ENCODE data around the gene RIPOR3.
"Not testable (repeated sequence)": the region's sequence is repeated elsewhere in the genome, so short reads cannot be mapped to it uniquely, and the experiment has no call there.

RIPOR3 gene

DNA sequence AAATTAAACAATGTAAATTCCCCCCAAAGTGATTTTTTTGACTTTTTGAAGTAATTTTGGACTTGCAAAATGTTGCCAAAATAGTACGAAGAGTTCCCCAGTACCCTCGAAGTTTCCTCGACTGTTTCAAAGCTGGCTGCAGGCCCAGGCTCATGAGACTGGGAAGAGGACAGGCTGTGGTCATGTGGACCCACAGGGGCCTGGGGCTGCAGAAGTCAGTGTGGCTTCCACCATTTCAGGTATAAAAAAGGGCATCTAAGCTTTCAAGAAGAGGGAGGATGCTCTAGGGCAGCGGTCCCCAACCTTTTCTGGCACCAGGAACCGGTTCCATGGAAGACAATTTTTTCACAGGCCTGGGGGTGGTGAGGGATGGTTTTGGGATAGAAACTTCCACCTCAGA is 106.1 kb downstream of the RIPOR3 start:
- no peak for DNase-seq

DNA sequence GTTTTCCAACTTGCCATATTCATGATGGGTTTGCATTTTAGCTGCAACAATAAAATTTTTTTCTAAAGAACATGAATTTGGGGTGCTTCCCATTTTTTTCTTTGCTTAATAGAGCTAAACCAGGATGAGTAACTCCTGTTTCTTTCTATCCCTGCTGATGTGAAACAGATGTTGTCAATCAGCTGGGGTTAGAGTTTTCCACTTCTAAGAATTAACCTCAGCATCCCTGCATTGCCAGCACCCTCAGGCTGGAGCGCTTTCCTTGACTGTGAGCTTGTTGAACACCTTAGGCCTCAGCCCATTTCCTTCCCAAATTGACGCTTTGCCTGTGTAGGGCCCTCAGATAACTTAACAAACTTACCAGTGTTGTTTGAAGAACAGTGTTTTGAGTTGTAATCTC is 106.7 kb downstream of the RIPOR3 start:
- DNase-seq = no peak

DNA sequence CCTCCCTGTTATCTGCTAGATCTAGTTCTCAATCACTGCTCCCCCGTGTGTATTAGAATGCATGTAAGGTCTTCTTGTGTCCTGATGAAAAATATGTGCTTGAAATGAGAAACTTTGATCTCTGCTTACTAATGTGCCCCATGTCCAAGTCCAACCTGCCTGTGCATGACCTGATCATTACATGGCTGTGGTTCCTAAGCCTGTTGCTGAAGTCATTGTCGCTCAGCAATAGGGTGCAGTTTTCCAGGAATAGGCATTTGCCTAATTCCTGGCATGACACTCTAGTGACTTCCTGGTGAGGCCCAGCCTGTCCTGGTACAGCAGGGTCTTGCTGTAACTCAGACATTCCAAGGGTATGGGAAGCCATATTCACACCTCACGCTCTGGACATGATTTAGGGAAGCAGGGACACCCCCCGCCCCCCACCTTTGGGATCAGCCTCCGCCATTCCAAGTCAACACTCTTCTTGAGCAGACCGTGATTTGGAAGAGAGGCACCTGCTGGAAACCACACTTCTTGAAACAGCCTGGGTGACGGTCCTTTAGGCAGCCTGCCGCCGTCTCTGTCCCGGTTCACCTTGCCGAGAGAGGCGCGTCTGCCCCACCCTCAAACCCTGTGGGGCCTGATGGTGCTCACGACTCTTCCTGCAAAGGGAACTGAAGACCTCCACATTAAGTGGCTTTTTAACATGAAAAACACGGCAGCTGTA is 107.7 kb downstream of the RIPOR3 start:
- DNase-seq = no peak

DNA sequence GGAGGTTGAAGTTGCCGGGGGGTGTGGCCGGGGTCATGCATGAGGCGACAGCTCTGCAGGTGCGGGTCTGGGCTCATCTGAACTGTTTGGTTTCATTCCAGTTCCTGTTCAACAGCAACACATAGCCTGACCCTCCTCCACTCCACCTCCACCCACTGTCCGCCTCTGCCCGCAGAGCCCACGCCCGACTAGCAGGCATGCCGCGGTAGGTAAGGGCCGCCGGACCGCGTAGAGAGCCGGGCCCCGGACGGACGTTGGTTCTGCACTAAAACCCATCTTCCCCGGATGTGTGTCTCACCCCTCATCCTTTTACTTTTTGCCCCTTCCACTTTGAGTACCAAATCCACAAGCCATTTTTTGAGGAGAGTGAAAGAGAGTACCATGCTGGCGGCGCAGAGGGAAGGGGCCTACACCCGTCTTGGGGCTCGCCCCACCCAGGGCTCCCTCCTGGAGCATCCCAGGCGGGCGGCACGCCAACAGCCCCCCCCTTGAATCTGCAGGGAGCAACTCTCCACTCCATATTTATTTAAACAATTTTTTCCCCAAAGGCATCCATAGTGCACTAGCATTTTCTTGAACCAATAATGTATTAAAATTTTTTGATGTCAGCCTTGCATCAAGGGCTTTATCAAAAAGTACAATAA is 108.6 kb downstream of the RIPOR3 start:
- no peak for DNase-seq

DNA sequence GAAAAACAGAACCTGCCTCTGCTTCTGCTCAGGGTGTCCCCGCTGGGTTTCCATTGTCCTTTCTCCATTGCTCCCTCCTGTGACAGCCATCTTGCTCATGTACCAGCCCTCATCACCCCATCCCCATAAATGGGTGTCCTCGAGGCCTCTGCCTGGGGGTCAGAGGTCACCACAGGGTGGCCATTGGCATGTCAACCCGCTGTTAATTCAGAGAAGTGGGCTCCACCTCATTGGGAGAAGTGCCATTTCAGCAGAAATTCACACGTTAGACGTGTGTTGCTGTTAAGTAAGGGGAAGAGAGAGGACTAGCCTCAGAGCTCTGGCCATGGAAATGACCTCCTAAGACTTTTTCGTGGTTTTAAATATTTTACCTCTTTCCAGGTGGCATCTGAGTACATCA is 109.2 kb downstream of the RIPOR3 start:
- no peak for DNase-seq

DNA sequence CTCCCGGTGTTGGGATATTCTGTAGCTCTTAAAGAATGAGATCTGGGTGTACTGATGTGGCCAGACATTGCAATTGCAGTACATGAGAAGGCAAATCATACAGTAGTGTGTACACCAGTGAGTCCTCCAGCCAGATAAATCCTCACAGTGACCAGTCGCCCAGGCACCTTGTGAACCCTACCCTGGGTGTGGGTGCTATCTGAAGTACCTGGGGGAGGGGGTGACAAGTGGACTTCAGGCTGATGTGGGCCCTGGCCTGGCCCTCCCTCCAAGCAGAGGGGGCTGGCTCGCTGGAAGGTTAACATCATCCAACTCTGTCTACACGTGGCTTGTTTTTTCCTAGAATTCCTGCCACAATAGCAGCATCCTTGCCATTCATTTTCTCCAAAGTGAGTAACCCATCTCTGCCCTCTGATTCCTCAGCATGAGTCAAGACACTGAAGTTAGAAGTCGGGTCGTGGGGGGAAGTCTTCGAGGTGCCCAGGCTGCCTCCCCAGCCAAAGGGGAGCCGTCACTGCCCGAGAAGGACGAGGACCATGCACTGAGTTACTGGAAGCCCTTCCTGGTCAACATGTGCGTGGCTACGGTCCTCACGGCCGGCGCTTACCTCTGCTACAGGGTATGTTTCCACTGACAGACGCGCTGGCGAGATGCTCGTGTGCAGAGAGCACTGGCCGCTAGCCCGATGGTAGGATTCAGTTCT is 110.3 kb downstream of the RIPOR3 start:
- no peak for DNase-seq

DNA sequence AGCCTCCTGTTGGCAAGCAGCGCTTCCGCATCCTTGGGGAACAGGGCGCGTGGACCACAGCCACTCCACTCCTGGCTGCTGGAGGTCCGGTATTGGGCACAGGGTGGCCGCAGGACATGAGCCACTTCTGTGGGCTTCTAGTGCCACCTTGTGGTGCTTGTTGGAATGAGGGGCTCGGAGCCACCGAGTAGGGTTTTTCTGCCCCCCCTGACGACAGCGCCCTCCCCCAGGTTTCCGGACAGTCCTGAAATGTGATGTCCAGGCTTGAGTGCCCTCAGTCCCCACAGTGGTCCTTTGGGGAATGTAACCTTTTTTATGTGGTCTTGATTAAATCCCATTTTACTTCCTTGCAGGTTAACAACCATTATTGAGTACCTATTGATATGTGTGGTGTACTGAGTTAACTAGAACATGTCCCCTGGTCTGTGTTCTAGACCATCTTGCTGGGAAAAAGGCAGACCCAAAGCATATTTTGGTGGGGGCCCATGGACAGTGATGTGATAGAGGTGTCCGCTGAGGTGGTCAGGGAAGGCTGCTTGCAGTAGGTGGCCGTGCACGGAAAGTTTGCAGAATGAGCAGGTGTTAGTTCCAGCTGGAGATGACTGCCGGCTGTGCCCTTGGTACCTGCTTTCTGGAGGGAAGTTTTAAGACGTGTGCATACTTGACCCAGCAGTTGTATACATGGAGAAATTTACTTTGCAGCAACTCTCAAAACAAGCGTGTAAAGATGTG is 111.2 kb downstream of the RIPOR3 start:
- DNase-seq = no peak

DNA sequence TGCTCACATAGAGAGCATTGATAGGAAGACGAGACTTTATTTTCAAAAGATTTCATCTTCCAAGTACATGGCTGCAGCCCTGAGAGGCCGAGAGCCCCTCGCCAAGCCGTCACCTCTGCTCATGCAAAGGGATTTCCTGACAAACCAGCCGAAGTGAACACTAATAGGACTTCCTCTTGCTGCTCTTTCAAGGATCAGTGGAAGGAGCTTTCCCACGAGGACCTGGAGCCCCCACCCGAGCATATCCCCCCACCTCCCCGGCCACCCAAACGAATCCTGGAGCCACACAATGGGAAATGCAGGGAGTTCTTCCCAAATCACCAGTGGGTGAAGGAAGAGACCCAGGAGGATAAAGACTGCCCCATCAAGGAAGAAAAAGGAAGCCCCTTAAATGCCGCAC is 111.8 kb downstream of the RIPOR3 start:
- DNase-seq = no peak

DNA sequence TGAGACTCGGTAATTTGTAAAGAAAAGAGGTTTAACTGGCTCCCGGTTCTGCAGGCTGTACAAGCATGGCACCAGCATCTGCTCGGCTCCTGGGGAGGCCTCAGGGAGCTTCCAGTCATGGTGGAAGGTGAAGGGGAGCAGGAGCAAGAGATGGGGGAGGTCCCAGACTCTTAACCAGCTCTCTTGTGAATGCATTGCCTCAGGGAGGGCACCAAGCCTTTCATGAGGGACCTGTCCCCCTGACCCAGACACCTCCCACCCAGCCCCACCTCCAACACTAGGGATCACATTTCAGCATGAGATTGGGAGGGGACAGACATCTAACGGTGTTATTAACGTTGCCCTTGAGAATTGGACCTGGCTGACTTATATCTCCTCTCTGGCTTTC is 112.6 kb downstream of the RIPOR3 start:
- DNase-seq = no peak

DNA sequence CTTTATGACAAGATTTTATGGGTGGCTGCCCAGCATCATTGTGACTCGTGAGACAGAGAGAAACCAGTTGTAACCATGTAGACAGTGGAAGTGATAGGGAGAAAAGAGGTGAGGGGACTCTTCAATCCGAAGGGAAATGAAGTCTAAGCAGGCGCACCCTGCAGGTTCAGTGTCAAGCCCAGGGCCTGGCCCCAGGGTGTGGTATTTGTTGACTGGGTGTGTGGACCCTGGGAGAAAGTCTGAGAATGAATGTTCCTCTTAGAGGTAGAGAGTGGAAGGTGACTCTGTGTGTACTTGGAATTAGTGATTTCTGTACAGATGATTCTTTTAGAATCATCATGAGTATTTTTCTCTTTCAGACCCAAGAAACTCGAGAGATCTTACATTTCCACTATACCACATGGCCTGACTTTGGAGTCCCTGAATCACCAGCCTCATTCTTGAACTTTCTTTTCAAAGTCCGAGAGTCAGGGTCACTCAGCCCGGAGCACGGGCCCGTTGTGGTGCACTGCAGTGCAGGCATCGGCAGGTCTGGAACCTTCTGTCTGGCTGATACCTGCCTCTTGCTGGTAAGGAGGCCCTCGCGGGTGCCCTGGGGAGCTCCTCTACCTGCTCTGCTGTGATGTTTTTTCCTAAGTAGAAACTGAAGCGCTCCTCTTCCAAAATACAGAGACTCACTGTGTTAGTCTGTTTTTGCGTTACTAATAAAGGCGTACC is 113.1 kb downstream of the RIPOR3 start:
- DNase-seq = no peak

DNA sequence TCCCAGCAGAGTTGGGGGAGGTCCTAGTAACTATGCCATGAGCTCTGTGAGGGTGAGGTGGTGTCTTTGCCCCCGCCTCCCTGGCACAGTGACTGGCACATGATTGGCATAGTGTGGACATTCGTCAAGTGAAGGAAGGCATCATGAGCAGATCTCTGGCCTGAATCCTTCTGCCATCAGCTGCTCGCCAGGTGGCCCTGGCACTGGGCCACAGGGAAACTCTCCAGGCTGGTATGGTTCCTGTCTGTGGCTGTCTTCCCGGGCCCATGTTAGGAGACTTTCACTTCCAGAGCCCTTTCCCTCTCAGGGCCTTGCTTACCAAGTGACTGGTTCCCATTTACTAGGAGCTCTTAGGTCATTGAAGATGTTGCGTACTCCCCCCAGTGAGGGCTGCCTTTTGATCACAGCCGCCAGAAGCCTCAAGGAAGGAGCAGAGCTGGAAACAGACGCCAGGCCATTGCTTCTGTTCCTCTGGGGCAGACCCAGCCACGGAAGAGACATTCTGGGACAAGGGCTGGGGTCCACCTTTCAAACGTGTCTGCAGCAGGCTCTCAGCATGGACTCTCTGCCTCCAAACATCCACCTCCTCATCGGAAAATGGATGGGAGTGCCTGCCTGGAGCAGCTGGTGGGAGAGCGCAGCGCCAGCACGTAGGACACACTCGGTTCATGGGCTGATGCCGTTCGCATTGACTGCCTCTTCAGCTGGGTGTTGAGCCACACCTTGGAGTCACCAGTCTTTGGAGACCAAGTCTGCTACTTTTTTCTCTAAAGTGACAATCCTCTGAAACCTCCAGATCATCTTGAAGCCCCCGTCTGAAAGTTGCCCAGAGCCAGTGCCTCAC is 113.9 kb downstream of the RIPOR3 start:
- DNase-seq = no peak

DNA sequence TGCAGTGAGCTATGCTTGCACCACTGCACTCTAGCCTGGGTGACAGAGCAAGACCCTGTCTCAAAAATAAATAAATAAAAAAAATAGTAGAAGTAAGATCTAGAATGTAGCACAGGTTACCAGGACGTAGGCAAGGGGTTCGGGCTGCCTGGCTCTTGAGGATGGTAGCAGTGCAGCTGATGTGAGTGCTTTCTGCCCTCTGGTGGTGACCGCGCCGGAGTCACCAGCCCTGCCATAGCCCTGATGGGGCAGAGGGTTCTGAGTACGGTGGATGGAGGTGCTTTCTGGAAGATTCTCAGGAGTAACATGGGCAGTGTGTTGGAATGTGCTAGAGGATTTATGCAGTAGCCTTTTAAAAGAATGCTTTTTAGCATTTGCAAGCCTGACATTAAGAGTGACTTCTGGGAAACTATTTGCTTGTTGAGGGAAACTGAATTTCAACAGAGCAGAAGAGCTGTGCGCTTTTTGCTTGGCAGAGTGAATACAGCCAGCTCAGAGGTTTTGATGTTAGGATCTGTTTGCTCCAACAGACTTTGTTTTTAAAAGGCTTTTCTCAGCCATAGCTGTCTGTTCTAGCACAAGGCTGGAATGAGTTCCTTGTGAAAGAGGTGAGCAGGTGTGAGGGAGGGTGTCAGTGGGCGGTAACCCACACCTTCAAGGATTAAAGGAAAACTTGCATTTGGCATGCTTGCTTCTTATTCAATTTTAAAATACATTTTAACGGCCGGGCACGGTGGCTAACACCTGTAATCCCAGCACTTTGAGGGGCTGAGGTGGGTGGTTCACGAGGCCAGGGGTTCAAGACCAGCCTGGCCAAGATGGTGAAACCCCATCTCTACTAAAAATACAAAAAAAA is 115.2 kb downstream of the RIPOR3 start:
- no peak for DNase-seq

DNA sequence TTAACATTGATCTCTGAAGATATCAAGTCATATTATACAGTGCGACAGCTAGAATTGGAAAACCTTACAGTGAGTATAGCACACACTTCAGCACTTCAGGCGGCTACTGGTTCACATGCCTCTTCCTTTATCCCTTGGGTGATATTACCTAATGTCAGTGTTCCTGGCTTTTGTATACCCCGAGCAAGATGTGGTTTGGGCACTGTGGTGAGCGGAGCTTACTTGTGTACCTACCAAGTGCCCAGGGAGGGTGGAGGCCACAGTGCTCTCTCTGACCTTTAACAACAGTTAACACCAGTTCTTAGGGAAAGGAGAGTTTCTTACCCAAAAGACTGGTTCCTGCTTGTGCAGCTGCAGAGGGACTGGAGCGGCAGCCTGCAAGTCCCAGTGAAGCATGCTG is 116.8 kb downstream of the RIPOR3 start:
- no peak for DNase-seq

DNA sequence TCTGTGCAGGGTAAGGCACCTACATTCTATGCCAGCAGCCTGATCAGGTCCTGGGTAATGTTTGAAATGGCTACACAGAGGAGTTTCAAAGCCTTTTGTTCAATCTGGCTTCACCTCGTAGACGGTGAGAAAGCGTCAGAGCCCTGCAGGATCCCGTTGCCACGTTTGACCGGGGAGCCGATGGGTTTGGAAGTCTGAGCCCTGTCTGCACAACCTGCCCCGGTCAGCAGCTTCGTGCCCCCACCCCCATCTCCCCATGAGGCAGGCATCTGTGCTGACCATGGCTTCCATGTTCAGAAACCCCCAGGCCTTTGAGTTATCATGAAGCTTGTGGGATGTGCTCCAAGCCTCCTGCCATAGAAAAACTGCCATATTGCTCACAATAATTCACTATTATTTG is 117.2 kb downstream of the RIPOR3 start:
- no peak for DNase-seq

DNA sequence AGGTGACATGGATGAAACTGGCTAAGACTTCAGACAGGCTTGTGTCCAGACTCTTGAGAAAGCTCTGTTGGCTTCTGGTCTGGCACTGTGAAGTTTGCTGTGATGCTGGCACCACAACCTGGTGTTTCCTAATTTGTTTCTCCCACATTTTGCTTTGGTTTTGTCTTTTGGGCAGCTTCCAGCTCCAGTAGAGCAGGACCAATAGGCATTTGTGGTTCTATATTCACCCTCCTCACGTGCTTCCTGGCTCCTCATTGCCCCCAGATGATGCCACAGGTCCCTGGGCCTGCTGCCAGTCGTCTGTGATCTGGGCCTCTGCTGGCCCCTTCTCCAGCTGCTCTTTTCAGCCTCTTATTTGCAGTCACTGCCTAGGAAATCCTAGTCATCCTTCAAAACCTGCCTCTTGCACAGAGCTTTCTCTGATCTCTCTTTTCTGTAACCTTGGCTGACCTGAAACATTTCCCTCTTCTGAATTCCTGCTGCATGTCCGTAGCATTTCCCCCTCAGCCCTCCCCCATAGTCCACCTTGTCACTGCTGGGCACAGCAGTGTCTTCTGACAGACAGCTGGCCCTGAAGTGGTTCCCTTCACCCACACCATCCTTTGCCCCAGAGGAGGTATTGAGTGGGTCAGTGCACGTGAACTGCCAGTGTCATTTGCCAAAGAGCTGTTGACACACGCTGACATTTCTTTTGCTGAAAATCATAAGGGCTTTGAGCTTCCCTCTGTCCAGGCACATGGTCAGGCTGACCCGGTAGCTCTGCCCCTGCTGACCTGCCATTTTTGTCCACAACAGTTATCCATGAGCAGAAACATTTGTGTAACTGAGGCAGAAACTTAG is 118.2 kb downstream of the RIPOR3 start:
- no peak for DNase-seq

DNA sequence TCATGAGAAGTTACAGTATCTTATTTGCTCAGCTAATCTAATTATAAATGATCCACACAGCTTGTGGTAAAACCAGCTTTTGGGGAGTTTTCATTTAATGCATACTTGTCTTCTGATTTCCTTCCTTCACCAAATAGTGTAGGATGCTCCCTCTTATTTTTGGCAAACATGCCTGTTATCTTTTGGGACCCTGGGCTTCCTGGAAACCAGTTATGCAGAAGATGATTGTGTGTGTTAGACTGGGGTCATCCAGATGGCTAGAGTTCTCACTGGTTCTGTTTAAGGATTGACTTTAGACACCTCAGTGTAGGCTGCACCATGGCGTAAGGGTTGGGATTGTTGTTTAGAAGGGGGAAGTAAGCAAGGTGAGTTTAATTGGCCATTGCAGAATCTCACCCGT is 119.9 kb downstream of the RIPOR3 start:
- DNase-seq = no peak

DNA sequence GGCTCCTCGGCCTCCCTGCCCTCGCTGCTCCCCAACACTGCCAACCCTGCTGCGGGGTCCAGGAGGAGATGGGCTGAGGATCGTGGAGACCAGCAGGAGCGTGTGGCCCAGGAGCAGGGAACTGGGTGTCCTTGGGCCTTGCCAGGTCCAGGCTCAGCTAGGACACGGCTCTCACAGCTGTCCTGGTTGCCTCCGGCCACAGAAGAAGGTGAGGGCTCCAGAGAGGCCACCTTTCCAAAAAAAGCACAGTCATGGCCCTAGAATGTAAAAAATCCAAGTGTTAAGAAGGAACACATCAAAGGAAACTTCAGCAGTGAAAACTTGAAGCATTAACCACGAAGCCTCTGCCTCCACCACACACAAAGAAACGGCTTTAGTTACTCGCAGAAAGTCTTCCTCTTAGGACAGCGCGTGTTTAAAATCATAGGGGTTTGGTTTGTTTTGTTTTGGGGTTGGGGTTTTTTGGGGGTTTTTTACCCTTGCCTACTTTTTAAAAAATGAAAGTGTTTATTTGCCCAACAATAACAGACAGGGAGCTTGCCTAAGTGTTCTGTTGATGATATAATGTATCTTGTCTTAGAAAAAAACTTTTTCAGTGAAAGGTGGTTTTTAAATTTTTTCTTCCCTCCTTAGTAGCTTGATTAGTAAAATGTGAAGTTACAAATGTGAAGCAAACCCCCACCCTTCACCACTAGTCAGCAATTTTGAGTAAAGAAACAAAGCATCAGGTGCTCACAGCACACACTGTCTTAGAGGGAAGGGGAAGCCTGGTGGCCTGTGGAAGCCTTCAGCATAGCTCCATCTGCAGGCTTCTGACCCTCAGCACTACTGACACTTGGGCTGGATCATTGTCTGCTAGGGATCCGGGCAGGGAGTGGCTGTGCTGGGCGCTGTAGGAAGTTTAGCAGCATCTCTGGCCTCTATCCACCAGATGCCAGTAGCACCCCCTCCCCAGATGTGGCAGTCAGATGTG is 121.2 kb downstream of the RIPOR3 start:
- no peak for DNase-seq

DNA sequence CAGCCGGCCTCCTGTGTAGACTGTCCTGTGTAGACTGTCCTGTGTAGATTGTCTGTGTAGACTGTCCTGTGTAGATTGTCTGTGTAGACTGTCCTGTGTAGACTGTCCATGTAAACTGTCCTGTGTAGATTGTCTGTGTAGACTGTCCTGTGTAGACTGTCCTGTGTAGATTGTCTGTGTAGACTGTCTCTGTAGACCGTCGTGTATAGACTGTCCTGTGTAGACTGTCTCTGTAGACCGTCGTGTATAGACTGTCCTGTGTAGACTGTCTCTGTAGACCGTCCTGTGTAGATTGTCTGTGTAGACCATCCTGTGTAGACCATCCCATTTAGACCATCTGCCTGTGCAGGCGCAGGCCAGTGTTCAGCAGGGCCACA is 121.9 kb downstream of the RIPOR3 start:
- not testable (repeated sequence) for DNase-seq

DNA sequence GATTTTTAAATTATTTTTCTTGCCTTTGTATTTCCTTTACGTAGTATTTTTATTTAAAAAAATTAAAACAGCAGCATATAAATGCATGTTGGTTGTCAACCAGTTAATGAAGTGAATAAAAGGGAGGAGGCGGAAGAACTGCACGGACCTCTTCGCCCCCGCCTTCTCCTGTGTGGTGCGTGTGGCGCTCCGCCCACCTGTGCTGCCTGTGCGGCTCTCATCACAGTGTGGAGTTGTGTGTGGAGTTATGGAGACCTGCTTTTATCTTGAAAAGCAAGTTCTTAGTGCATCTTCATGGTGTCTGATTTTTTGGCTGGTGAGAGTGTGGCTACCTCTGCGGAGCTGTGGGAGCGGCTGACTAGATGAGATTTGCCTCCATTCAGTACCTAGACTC is 122.8 kb downstream of the RIPOR3 start:
- no peak for DNase-seq
